HL-60 (cell line): ENCODE measurements around the gene LAPTM5.

Source experiments
- GABPA ChIP-seq: IDR thresholded peaks from 2 replicates; pipeline ENCODE4 v1.6.1; 2012; ENCODE audit warnings: low read depth
- POLR2AphosphoS5 ChIP-seq: IDR thresholded peaks from 2 replicates; pipeline ENCODE4 v1.6.1; 2012; ENCODE audit warnings: low read depth
- SPI1 ChIP-seq: IDR thresholded peaks from 2 replicates; pipeline ENCODE4 v1.6.1; 2012; ENCODE audit warnings: low read depth, mild to moderate bottlenecking, borderline replicate concordance
- TF ChIP-seq, protein P1 (sequence below): IDR thresholded peaks from 2 replicates; pipeline ENCODE4 v1.6.1; 2012; ENCODE audit warnings: low read depth; ENCODE audit not compliant: insufficient replicate concordance
- TF ChIP-seq, protein P2 (sequence below): IDR thresholded peaks from one replicate; pipeline ENCODE4 v1.5.1; 2011; ENCODE audit warnings: low read length, control low read depth, inconsistent platforms; ENCODE audit not compliant: insufficient read depth

DNA sequence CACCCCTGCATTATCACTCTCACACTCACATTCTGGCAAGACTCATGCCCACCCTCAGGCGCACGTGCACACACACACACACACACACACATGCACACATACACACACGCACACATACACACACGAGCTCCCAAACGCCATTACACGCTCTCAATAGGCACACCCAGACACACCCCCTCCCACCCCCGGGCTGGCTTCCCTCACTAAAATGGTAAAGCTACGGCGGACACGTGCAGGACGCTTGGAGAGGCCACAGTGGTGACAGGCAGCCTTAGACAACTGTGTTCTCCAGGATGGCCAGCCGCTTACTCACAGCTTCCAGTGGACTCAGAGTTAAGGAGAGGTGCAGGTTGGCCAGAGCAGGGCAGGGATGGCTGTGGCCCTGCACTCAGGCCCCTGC is 44.3 kb downstream of the LAPTM5 start:
- TF ChIP-seq, protein P1, sequence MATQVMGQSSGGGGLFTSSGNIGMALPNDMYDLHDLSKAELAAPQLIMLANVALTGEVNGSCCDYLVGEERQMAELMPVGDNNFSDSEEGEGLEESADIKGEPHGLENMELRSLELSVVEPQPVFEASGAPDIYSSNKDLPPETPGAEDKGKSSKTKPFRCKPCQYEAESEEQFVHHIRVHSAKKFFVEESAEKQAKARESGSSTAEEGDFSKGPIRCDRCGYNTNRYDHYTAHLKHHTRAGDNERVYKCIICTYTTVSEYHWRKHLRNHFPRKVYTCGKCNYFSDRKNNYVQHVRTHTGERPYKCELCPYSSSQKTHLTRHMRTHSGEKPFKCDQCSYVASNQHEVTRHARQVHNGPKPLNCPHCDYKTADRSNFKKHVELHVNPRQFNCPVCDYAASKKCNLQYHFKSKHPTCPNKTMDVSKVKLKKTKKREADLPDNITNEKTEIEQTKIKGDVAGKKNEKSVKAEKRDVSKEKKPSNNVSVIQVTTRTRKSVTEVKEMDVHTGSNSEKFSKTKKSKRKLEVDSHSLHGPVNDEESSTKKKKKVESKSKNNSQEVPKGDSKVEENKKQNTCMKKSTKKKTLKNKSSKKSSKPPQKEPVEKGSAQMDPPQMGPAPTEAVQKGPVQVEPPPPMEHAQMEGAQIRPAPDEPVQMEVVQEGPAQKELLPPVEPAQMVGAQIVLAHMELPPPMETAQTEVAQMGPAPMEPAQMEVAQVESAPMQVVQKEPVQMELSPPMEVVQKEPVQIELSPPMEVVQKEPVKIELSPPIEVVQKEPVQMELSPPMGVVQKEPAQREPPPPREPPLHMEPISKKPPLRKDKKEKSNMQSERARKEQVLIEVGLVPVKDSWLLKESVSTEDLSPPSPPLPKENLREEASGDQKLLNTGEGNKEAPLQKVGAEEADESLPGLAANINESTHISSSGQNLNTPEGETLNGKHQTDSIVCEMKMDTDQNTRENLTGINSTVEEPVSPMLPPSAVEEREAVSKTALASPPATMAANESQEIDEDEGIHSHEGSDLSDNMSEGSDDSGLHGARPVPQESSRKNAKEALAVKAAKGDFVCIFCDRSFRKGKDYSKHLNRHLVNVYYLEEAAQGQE = no peak
- TF ChIP-seq, protein P2, sequence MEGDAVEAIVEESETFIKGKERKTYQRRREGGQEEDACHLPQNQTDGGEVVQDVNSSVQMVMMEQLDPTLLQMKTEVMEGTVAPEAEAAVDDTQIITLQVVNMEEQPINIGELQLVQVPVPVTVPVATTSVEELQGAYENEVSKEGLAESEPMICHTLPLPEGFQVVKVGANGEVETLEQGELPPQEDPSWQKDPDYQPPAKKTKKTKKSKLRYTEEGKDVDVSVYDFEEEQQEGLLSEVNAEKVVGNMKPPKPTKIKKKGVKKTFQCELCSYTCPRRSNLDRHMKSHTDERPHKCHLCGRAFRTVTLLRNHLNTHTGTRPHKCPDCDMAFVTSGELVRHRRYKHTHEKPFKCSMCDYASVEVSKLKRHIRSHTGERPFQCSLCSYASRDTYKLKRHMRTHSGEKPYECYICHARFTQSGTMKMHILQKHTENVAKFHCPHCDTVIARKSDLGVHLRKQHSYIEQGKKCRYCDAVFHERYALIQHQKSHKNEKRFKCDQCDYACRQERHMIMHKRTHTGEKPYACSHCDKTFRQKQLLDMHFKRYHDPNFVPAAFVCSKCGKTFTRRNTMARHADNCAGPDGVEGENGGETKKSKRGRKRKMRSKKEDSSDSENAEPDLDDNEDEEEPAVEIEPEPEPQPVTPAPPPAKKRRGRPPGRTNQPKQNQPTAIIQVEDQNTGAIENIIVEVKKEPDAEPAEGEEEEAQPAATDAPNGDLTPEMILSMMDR = no peak
- TF ChIP-seq POLR2AphosphoS5 (no peak), SPI1 (no peak), GABPA (no peak)
